ENCODE results near the gene IGSF5. TPM values are rescaled to one million over a fixed set of nuclear protein-coding genes. Genes with fewer than 3 reads are reported as not detected.

IGSF5 gene
- total and polyA plus RNA-seq, 2 of the 4 experiments (the other 2 are of a cell fraction): not detected

DNA sequence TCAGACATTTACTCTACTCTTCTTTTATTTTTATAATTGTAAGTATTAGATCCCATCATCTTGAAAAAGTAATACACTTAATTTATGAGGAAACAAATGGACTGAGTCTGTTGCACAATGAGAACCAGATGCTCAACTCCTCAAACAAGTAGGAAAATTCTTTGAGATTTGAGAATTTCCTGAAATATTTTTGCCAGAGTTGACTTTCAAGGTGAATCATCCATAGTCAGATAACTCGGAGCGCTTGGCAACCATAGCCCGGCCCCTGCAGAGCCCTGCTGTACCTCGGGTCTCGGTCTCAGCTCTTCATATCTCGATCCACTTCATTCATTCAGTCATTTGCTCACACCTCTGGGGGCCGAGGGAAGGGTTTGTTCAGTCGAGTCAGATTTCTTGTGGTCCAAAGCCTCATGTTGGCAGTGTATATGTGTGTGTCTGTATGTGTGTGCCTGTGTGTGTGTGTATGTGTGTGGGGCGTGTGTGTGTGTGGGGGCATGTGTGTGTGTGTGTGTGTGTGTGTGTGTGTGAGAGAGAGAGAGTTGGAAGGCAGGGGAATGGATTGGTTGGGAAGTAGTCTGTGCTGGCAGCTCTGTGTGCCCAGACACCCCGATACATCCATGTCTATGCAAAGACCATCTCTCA lies 104.2 kb downstream of the IGSF5 start:
- no peak overlapping the region for H2BK5ac ChIP-seq (ENCODE audit: low read depth, low read length, poor library complexity, severe bottlenecking)
- intact Hi-C loops (cut with micrococcal nuclease): no loop called here
- no peak overlapping the region for H2BK120ac ChIP-seq (ENCODE audit: low read depth, low read length)
- H3K18ac ChIP-seq (ENCODE audit: low read depth, low read length): no peak overlapping the region
- DNase-seq (no peak), ATAC-seq (ENCODE audit: low read depth) (no peak)
- H3K79me1 ChIP-seq (ENCODE audit: low read depth in 1 of 2, low read length in 2 of 2): no peaks in the 10 kb centered on the region
- no peak overlapping the region for H2AK9ac ChIP-seq (replicated peaks; ENCODE audit: low read depth, low read length, poor library complexity)
- H3K9me1 ChIP-seq (ENCODE audit: insufficient read depth, low read length): no peaks in the 10 kb centered on the region
- no peak overlapping the region for H2AFZ ChIP-seq (replicated peaks; ENCODE audit: low read length, poor library complexity)
- no peak overlapping the region for H4K5ac ChIP-seq (ENCODE audit: low read depth, low read length)
- dilution Hi-C loops (cut with HindIII; ENCODE audit: low sequenced_read_pairs, unreplicated experiment): no loop called here
- H3K23ac ChIP-seq (ENCODE audit: low read depth, low read length): no peak overlapping the region
- TF ChIP-seq MAZ (IDR thresholded peaks at IDR 0.05; ENCODE audit: borderline replicate concordance, low read depth, low read length) (no peak), RFX5 (IDR thresholded peaks at IDR 0.05; ENCODE audit: low read depth, low read length) (no peak), CEBPB (IDR thresholded peaks at IDR 0.05; ENCODE audit: low read depth, low read length) (no peak), SMC3 (IDR thresholded peaks at IDR 0.05; ENCODE audit: low read depth, low read length) (no peak), NFE2L2 (IDR thresholded peaks at IDR 0.05; ENCODE audit: low read depth, low read length) (no peak), POLR2A (IDR thresholded peaks at IDR 0.05; ENCODE audit: low read depth, low read length) (no peak), FOS (IDR thresholded peaks at IDR 0.05; ENCODE audit: low read depth, low read length) (no peak), RAD21 (IDR thresholded peaks at IDR 0.05; ENCODE audit: low read length) (no peak), CHD1 (IDR thresholded peaks at IDR 0.05; ENCODE audit: low read depth, low read length) (no peak), RCOR1 (IDR thresholded peaks at IDR 0.05; ENCODE audit: insufficient replicate concordance, low read length) (no peak), BHLHE40 (IDR thresholded peaks at IDR 0.05; ENCODE audit: low read depth, low read length) (no peak), MXI1 (IDR thresholded peaks at IDR 0.05; ENCODE audit: borderline replicate concordance, low read depth, low read length) (no peak), MAFK (IDR thresholded peaks at IDR 0.05; ENCODE audit: low read depth, low read length) (no peak)
- TF ChIP-seq, protein P1, sequence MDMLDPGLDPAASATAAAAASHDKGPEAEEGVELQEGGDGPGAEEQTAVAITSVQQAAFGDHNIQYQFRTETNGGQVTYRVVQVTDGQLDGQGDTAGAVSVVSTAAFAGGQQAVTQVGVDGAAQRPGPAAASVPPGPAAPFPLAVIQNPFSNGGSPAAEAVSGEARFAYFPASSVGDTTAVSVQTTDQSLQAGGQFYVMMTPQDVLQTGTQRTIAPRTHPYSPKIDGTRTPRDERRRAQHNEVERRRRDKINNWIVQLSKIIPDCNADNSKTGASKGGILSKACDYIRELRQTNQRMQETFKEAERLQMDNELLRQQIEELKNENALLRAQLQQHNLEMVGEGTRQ (IDR thresholded peaks at IDR 0.05; ENCODE audit: low read depth, low read length): no peak
- TF ChIP-seq, protein P2, sequence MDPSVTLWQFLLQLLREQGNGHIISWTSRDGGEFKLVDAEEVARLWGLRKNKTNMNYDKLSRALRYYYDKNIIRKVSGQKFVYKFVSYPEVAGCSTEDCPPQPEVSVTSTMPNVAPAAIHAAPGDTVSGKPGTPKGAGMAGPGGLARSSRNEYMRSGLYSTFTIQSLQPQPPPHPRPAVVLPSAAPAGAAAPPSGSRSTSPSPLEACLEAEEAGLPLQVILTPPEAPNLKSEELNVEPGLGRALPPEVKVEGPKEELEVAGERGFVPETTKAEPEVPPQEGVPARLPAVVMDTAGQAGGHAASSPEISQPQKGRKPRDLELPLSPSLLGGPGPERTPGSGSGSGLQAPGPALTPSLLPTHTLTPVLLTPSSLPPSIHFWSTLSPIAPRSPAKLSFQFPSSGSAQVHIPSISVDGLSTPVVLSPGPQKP (IDR thresholded peaks at IDR 0.05; ENCODE audit: borderline replicate concordance, low read depth, low read length): no peak
- TF ChIP-seq, protein P3, sequence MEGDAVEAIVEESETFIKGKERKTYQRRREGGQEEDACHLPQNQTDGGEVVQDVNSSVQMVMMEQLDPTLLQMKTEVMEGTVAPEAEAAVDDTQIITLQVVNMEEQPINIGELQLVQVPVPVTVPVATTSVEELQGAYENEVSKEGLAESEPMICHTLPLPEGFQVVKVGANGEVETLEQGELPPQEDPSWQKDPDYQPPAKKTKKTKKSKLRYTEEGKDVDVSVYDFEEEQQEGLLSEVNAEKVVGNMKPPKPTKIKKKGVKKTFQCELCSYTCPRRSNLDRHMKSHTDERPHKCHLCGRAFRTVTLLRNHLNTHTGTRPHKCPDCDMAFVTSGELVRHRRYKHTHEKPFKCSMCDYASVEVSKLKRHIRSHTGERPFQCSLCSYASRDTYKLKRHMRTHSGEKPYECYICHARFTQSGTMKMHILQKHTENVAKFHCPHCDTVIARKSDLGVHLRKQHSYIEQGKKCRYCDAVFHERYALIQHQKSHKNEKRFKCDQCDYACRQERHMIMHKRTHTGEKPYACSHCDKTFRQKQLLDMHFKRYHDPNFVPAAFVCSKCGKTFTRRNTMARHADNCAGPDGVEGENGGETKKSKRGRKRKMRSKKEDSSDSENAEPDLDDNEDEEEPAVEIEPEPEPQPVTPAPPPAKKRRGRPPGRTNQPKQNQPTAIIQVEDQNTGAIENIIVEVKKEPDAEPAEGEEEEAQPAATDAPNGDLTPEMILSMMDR (conservative IDR thresholded peaks at IDR 0.05; ENCODE audit: low read depth, low read length): no peak
- H3K27ac ChIP-seq (ENCODE audit: insufficient read depth, low read length): no peak overlapping the region
- no TSS peak for BruUV-seq (replicated peaks)
- no peak overlapping the region for H2AK5ac ChIP-seq (ENCODE audit: low read depth, low read length)
- H3K4me2 ChIP-seq (ENCODE audit: low read depth, low read length): no peak overlapping the region
- no peak overlapping the region for H4K8ac ChIP-seq (ENCODE audit: low read depth in 2 of 2, low read length in 2 of 2)
- no peaks in the 10 kb centered on the region for H3K27me3 ChIP-seq (ENCODE audit: control insufficient read depth, insufficient read depth, low read length)
- H2BK20ac ChIP-seq (ENCODE audit: low read depth, low read length): no peak overlapping the region
- no peak overlapping the region for H2BK15ac ChIP-seq (ENCODE audit: low read depth, low read length)
- H4K91ac ChIP-seq (ENCODE audit: insufficient read depth, low read depth, low read length): no peak overlapping the region
- H3K36me3 ChIP-seq (ENCODE audit: control insufficient read depth, insufficient read depth, low read length): no peaks in the 10 kb centered on the region
- no peak overlapping the region for H3K4me3 ChIP-seq (ENCODE audit: insufficient read depth, low read depth, low read length)
- H3K56ac ChIP-seq (ENCODE audit: extremely low read depth, insufficient read depth, low read length): no peak overlapping the region
- CTCF ChIA-PET: no interaction called here
- H3K4ac ChIP-seq (ENCODE audit: low read depth, low read length): no peak overlapping the region
- no peak overlapping the region for H3K14ac ChIP-seq (replicated peaks; ENCODE audit: low read depth, low read length)
- POLR2A ChIA-PET (ENCODE audit: unreplicated experiment): no interaction called here
- H4K20me1 ChIP-seq (ENCODE audit: insufficient read depth, low read length): no peaks in the 10 kb centered on the region
- H3K9me3 ChIP-seq (ENCODE audit: control insufficient read depth, insufficient read depth, low read length): peaks cover 49% of the 10 kb centered on the region
- in situ Hi-C loops (cut with MboI; ENCODE audit: low sequenced_read_pairs): no loop called here
- no peak overlapping the region for H3K9ac ChIP-seq (ENCODE audit: low read depth, low read length)
- no CpG with 5 or more reads among the region's 10 CpGs for WGBS, 2 experiments (ENCODE audit: extremely low coverage in 2 of 2, insufficient read length in 1 of 2)
- H3K4me1 ChIP-seq (ENCODE audit: control insufficient read depth, insufficient read depth, low read length): no peaks in the 10 kb centered on the region

All from IMR-90 (cell line).